NCI-H69 (cell line): ENCODE data around the gene ELOVL7.

ENCODE experiments used
- DNase-seq: peaks from one replicate; lab custom pipeline; 2025; lab: John Stamatoyannopoulos, UW

The ELOVL7 gene

DNA sequence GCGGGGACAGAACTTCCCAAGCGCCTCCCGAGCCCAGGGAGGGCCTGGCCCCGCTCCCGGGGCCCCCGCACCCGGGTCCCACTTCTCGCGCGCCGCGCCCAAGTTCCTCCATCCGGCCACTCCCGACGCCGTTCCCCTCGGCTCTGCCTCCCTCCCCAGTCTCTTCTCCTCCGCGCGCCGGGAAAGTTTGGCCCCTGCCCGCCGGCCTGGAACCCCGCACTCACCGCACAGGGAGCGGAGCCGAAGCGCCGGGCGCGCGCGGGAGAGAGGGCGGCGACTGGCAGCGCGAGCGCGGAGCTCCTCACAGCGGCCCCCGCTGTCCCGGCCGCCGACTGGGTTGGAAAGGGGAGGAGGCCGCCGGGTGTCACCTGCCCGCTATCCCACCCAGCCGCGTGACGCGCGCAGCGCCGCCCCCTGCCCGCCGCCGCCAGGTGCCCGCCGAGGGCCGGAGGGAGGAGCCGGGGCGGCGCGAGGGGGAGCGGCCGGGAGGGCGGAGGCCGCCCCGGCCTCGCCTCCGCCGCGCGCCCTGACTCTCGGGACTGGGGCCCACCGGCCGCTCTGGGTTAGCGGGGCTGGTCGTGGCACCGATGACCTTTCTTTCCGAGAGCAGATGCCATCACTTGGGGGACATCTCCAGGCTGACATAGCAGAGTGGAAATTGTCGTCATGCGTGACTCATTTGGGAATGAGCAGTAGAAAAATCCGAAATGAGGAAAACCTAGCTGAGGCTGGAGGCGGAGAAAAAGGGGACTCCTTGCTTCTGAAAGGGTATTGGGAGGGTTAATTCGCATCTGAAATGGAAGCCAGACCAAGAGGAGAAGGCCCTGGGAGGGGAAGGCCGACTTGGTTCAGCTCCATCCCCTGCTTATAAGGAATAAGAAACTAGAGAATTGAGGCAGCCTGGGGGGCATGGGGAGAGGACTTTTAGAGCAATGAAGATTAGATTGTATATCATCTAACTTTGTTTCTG, at the start of gene ELOVL7:
TSS of gene ELOVL7 (minus strand) at position 334 of the 970 bp plus-strand sequence. CDS start 56,872 bp downstream, outside the sequence.
- peak; percentile 97 for DNase-seq

- no peak for DNase-seq
These were observed 49.5 kb upstream of the ELOVL7 start for GRCh38 chr5:60893521-60893920.

GRCh38 chr5:60891667-60892066, 47.6 kb upstream of the ELOVL7 start:
- DNase-seq, result peak; percentile 17

DNA sequence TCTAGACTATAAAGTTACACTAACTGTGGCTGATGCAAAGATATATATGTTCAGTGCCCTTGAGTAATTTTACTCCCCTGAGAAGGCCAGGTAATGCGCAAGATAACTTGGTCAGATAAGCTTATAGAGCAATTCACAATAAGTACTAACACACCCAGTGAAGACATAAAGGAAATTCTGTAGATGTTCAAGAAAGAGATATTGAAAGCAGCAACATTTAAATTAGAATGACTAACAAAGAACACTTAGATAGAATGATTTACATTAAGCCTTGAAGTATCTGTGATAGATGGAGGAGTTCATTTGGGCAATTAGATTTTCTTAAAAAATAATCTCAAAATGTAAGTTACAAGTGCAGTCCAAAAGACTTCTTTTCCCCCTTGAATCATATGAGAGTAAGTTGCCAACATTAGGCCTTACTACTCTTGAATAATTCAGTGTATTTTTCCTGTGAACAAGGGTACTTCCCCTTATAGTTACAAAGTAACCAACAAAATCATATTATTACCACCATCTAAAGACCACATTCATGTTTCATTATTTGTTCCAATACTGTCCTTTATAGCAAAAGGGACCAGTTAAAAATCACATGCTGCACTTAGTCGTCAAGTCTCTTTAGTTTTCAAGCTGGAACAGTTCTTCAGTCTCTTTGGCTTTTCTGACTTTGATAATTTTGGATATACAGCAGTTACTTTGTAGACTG, 44.4 kb upstream of the ELOVL7 start:
- no peak for DNase-seq

DNA sequence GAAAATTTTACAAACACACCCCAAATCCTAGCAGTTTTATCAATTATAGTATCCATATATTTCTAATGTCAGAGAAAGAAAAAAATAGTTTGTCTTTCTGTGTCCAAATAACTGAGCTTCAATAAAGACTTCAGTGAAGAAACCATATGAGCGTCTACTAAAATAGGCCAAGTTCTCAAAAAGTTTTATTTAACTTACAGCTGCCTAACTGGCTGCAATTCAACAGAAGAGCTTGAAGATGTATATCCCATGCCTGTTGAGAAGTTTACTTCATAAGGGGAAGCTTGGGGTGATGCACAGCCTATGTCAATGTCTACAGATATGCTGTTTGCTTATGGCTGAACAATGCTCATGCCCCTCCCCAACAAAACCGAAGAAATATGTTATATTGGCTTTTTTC, 43.7 kb upstream of the ELOVL7 start:
- DNase-seq, result no peak

DNA sequence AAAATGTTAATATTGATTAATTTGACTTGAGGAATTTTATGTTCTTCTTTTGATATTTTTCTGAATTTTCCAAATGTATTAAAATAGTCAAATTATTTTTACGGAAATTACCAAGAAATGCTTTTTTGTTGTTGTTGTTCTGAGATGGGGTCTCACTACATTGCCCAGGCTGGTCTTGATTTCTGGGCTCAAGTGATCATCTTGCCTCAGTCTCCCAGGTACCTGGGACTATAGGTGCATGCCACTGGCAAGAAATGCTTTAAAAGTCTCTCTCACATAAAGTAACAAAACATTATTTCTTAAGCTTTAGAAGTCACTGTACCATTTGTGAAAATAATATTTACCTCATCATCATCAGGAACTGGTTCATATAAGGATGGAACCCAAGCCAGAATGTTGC, 43.0 kb upstream of the ELOVL7 start:
- DNase-seq, result no peak

DNA sequence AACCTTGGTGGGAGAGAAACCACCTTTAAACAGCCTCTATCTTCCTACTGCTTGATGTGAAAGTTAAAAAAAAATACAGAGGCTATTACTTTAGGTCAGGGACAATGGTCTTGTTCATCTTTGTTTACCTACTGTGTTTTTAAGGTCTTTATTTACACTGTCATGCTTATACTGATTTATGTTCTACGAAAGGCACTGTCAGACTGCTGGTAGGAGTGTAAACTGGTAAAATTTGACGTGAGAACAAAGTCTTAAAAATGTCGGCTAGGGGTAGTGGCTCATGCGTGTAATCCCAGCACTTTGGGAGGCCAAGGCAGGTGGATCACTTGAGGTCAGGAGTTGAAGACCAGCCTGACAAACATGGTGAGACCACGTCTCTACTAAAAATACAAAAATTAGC, 42.1 kb upstream of the ELOVL7 start:
- no peak for DNase-seq

- DNase-seq, result peak; percentile 52
These were observed 39.2 kb upstream of the ELOVL7 start for GRCh38 chr5:60883229-60883628.

DNA sequence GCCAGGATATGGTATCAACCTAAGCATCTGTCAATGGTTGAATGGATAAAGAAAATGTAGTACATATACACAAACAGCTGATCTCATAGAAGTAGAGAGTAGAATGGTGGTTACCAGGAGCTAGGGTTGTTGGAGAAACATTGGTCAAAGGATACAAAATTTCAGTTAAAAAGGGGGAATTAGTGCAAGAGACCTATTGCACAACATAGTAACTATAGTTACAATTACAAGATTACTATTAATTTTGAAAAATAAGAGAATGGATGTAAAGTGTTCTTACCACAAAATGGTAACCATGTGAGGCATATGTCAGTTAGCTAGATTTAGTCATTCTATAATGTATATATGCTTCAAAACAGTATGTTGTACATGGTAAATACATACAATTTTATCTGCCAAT, 28.8 kb upstream of the ELOVL7 start:
- DNase-seq, result no peak

GRCh38 chr5:60870857-60871256, 26.8 kb upstream of the ELOVL7 start:
- DNase-seq, result no peak

DNA sequence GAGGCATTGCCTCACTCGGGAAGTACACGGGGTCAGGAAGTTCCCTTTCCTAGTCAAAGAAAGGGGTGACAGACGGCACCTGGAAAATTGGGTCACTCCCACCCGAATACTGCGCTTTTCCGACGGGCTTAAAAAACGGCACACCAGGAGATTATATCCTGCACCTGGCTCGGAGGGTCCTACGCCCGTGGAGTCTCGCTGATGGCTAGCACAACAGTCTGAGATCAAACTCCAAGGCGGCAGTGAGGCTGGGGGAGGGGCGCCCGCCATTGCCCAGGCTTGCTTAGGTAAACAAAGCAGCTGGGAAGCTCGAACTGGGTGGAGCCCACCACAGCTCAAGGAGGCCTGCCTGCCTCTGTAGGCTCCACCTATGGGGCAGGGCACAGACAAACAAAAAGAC, 16.5 kb upstream of the ELOVL7 start:
- peak; percentile 40 for DNase-seq

- no peak for DNase-seq
These were observed 12.0 kb upstream of the ELOVL7 start for GRCh38 chr5:60856066-60856465.

DNA sequence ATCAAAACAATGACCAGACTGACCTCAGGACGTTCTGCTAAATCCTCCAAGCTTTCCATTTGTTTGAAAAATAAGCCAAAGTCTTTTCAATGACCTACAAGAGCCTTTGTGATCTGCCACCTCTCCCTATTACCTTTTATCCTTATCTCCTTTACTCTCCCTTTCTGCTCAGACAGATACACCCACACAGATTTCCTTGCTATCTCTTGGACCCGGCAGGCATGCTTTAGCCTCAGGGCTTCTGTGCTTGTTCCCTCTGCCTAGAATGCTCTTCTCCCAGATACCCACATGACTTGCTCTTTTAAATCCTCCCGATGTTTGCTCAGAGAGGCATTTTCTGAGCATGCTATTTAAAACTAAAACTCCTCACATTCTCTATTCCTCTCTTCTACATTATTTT, 8.9 kb upstream of the ELOVL7 start:
- DNase-seq, result peak; percentile 18

DNA sequence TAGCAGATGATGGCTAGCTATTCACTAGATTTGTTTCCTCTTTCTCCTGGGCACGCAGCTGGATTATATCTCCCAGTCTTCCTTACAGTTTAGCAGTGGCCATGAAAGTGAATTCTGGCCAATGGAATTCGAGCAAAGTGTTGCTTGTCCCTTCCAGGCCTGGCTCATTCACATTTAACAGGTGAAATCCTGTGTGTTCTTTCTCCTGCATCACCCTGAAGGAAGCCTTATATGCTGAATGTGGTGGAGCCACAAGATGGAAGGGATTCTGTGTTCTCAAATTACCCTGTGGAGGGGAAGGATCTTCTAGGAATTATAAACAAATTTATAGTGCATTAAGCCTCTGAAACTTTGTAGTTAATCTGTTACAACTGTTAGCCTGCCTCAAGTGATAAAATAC, 8.2 kb upstream of the ELOVL7 start:
- no peak for DNase-seq

GRCh38 chr5:60851626-60852025, 7.6 kb upstream of the ELOVL7 start:
- no peak for DNase-seq

DNA sequence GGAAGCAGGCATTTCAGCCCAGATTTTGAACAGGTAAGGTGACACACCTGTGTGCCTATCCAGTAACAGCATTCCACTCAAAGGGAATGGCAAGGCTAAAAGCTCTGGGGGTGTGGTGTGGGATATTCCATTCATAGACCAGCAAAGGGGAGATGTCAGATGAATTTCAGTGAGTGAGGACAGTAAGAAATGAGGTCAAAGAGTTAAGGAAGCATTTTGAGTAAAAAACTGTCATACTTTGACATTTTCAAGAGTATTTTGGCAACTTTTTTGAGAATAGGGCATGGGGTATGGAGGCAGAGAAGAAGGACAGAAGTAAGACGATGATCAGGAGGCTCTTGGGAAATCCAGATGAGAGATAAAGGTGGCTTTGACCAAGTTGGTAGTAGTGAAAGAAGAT, 2.2 kb upstream of the ELOVL7 start:
- DNase-seq, result no peak

GRCh38 chr5:60843386-60843935, 608 bp downstream of the ELOVL7 start:
- peak; percentile 76 for DNase-seq

DNA sequence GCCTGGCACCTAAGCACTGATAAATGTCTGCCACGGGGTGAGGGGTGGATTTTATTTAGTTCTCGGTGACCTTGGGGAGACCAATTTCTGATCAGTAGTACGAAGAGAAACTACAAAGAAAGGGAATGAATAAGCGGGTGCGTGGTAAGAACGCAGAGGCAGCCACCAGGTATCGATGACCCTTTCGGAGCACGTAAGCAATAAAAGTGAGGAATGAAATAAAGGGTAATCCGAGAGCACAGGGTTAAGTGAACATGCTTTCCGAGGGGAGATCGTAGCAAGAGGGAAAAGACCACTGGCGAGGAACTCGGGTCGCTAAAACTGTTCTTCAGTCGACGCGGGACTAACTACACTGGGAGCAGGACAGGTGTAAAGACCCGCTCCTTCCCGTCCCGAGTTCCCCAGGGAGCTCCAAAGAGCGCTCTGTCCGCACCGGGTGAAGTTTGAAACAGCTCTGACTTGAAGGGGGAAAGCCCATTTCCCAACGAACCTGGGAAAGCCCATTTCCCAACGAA, 1.1 kb downstream of the ELOVL7 start:
- peak; percentile 76 for DNase-seq

DNA sequence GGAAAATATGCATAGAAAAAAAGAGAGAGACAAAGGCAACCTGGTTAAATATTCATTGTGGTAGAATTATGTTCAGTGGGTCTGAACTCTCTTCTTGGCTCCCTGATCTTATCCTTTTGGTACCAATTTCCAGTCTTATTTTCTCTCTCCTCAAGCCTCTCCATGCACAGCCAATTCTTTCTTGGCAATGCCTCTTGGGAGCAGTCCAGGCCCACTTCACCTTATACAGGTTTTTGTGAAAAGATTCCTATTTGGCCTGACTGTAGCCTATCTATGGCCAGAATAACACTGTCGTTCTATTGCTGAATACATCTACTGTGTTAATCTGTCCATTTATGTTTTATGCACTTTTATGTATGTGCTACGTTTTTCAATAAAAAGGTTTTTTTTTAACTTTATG, 2.7 kb downstream of the ELOVL7 start:
- no peak for DNase-seq

GRCh38 chr5:60836131-60836530, 7.9 kb downstream of the ELOVL7 start:
- no peak for DNase-seq

- no peak for DNase-seq
These were observed 8.5 kb downstream of the ELOVL7 start for GRCh38 chr5:60835554-60835953.

GRCh38 chr5:60833520-60833919, 10.5 kb downstream of the ELOVL7 start:
- DNase-seq, result no peak
